Subcutaneous abdominal adipose tissue (tissue), 5 donors: Measurements from ENCODE around the gene TRIO.
A peak's percentile ranks its signal among the peaks of the same experiment; 100 is the strongest.

Experiments
- H3K27ac ChIP-seq: one replicate; pipeline ENCODE4 v1.7.0; 2013; ENCODE audit warnings: low read depth, mild to moderate bottlenecking, inconsistent platforms, low read length, moderate library complexity
- H3K27me3 ChIP-seq, 5 donors: one replicate each; pipeline ENCODE4 v1.7.0; 2013; ENCODE audit warnings: low read length in 5 of 5, inconsistent platforms in 1 of 5; ENCODE audit not compliant: control insufficient read depth in 5 of 5, insufficient read depth in 4 of 5
- H3K36me3 ChIP-seq, 5 donors: one replicate each; pipeline ENCODE4 v1.7.0; 2013; ENCODE audit warnings: low read length in 5 of 5; ENCODE audit not compliant: control insufficient read depth in 5 of 5, insufficient read depth in 5 of 5
- H3K4me1 ChIP-seq, 5 donors: one replicate each; pipeline ENCODE4 v1.7.0; 2013; ENCODE audit warnings: low read length in 5 of 5, mild to moderate bottlenecking in 3 of 5, moderate library complexity in 1 of 5; ENCODE audit not compliant: control insufficient read depth in 5 of 5, insufficient read depth in 5 of 5
- H3K4me3 ChIP-seq, 5 donors: one replicate each; pipeline ENCODE4 v1.7.0; 2013; ENCODE audit warnings: low read length in 5 of 5, low read depth in 1 of 5
- H3K9ac ChIP-seq, 5 donors: one replicate each; pipeline ENCODE4 v1.7.0; 2013; ENCODE audit warnings: low read length in 5 of 5, mild to moderate bottlenecking in 4 of 5, moderate library complexity in 3 of 5
- H3K9me3 ChIP-seq, 5 donors: one replicate each; pipeline ENCODE4 v1.7.0; 2013; ENCODE audit warnings: low read length in 5 of 5; ENCODE audit not compliant: control insufficient read depth in 5 of 5
- donor health status: healthy.
- donor health status: healthy.
- donor health status: healthy.
- donor health status: healthy.
- donor health status: healthy.

The TRIO gene

DNA sequence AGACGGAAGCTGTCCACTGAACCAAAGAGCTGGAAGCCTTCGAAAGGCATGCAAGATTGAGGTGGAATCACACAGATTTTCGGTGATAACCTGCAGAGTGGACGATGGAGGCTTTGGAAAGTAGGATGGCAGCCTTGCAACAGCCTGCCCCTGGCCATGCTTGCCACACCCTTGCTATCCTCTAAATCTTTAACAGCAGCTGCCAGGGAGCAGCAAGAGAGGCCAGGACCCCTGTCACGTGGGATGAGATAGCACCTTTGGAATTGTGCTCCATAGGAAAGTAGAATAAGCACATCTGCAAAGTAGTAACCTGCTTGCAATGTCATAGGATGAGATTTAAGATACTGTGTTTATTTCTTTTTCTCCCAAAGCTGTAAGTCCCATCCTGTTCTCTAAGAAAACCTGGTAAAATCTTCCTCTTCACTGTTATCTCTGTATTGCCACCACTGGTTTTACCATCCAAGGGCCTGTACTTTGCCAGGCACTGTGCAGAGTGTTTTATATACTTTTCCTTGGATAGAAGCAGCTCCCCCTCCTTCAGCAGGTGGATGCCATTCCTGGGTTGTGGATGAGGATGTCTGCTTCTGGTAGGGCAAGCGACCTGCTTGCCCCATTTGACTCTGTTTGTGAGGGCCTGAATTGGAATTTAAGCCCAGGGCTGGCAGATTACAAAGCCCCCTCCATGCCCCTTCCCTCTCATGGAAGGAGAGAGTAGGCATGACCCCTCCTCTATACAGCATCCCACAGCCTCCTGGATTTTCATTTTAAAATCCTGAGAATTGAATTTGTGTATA lies 10.1 kb downstream of the TRIO start:
- H3K9me3 ChIP-seq = no peaks in the 10 kb centered on the region
- H3K36me3 ChIP-seq = no peaks in the 10 kb centered on the region
- peak overlapping the region in 1 of 5 donors; percentile 42 for H3K4me3 ChIP-seq
- H3K9ac ChIP-seq = peak overlapping the region; percentile 21 to 69 (median 60)
- peak overlapping the region; percentile 87 for H3K27ac ChIP-seq
- peaks cover 29 to 65% (median 55%) of the 10 kb centered on the region in 5 donors for H3K4me1 ChIP-seq
- peaks cover 0 to 2% (median 0%) of the 10 kb centered on the region in 5 donors for H3K27me3 ChIP-seq

DNA sequence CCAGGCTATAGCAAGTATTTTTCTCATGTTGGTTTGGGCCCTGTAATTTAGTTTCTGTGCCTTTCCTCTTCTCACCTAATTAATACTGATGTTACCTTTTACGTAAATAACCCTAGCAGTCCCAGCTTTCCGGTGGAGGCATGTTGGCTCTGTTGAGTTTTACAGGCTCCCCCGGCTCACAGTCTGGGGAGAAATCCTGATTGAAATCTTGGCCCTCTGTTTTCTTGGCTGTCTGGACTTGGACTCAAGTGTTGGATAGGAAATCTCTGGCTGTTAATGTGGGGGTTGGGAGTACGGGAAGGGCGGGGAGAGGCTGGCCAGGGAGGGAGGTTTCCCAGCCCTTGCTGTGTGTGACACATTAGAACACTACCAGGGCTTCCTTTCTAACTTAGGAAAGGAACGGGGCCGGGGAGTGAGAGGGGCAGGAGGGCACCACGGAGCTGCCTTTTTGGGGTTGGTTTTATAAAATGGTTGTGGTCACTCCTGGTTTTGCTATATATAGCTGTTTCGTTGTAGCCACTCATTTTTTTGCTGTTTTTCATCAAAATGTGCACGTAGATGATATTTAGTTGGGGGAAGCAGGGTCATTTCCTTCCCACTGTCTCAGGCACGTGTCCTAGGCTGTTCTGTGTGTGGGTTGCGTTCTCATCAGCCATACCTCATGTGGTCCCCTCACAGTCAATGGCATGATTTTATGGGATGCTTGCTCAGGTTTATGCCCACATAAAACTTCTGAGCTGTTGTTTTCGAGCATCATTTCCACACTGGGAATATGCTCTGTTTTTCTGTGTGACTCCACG lies 11.0 kb downstream of the TRIO start:
- peak overlapping the region; percentile 87 for H3K27ac ChIP-seq
- peak overlapping the region; percentile 30 to 69 (median 60) for H3K9ac ChIP-seq
- peaks cover 27 to 57% (median 47%) of the 10 kb centered on the region in 5 donors for H3K4me1 ChIP-seq
- peaks cover 0 to 2% (median 0%) of the 10 kb centered on the region in 5 donors for H3K27me3 ChIP-seq
- peak overlapping the region in 4 of 5 donors; percentile 43 to 49 (median 45) for H3K4me3 ChIP-seq
- H3K36me3 ChIP-seq = no peaks in the 10 kb centered on the region
- H3K9me3 ChIP-seq = no peaks in the 10 kb centered on the region

DNA sequence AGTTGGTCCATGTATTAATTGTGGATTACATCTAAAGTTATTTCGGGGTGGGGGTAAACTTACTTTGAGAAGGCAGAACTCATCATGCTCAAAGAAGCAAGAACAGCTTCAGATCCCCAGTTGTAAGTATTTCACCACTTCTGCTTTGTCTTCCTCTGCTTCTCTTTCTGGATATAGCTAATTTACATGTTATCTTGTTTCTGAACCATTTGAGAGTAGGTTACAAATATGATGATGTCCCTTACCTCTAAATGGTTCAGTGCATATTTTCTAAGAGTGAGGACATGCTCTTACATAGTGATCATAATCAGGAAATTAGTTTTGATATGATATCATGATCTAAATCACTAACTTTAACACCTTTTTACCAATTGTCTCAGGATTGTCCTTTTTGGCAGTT lies 11.9 kb downstream of the TRIO start:
- Histone ChIP-seq H3K4me1 (peaks cover 27 to 48% (median 45%) of the 10 kb centered on the region in 5 donors), H3K36me3 (no peaks in the 10 kb centered on the region), H3K9me3 (no peaks in the 10 kb centered on the region), H3K4me3 (no peak overlapping the region), H3K27ac (peak overlapping the region; percentile 87), H3K9ac (no peak overlapping the region), H3K27me3 (peaks cover 0 to 2% (median 0%) of the 10 kb centered on the region in 5 donors)

DNA sequence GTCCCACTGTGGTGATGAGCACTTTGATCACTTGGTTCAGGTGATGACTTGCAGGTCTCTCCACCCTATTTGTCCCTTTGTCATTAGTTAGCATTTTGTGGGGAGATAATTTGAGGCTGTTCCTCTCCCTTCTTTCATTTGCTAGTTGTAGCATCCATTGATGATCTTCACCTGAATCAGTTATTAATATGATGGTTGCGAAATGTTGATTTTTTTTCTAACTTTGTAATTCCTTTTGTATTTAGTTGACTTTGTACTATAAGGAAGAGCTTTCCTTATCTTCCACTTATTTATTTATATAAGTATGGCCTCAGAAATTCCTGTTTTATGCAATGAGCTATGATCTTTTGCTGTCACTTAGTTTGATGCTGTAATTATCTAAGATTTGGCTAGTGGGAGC lies 12.6 kb downstream of the TRIO start:
- Histone ChIP-seq H3K9ac (no peak overlapping the region), H3K4me1 (peaks cover 27 to 48% (median 45%) of the 10 kb centered on the region in 5 donors), H3K4me3 (no peak overlapping the region)

GRCh38 chr5:14156290-14156649 lies 13.1 kb downstream of the TRIO start:
- Histone ChIP-seq H3K36me3 (no peaks in the 10 kb centered on the region), H3K27me3 (peaks cover 0 to 2% (median 0%) of the 10 kb centered on the region in 5 donors), H3K9ac (peak overlapping the region in 2 of 5 donors; percentile 10 to 37), H3K9me3 (no peaks in the 10 kb centered on the region), H3K27ac (no peak overlapping the region), H3K4me3 (peak overlapping the region in 2 of 5 donors; percentile 25 to 50), H3K4me1 (peaks cover 27 to 48% (median 45%) of the 10 kb centered on the region in 5 donors)

More for the DNA sequence above, 12.6 kb downstream of the TRIO start:
- Histone ChIP-seq H3K9me3 (no peaks in the 10 kb centered on the region), H3K27me3 (peaks cover 0 to 2% (median 0%) of the 10 kb centered on the region in 5 donors), H3K36me3 (no peaks in the 10 kb centered on the region), H3K27ac (no peak overlapping the region)

DNA sequence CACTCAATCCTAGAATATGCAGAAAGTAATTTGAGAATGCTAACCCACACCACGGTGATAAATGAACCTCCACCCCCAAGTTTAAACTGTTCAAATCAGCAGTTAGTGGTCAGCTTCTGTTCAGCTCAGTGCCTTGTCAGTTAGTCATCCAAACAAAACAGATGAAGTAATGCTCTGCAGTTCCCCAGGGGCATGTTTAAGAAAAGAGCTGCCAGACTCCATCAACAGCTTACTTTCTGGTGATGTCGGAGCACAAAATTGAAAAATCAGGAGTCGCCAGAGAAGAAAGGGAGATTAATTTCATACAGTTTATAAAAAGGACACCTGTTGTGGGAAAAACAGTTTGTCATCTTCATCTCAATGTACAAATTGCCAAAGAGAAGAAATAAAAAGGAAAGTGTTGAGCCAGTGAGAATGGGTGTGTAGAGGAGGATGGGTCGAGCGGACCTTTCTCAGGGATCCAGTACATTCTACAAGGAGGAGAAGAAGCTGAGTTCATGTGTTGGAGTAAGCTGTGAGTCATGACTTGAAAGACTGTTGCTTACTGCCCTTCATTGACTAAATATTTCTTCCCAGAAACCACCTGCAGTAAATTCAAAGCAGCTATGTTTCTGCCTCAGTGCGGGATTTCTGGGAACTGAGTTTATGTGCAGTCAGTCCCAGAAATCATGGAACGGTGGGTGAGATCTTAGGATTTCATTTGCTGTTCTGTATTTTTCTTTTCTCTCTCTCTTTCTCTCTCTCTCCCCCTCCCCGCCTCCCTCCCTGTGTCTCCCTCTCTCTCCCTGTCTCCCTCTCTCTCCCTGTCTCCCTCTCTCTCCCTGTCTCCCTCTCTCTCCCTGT lies 13.7 kb downstream of the TRIO start:
- Histone ChIP-seq H3K4me1 (peaks cover 27 to 51% (median 48%) of the 10 kb centered on the region in 5 donors), H3K4me3 (peak overlapping the region in 3 of 5 donors; percentile 41 to 51 (median 50))

DNA sequence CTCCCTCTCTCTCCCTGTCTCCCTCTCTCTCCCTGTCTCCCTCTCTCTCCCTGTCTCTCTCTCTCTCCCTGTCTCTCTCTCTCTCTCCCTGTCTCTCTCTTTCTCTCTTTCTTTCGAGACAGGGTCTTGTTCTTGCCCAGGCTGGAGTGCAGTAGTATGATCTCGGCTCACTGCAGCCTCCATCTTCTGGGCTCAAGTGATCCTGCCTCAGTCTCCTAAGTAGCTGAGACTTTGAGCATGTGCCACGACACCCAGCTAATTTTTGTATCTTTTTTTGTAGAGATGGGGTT lies 14.3 kb downstream of the TRIO start:
- no peaks in the 10 kb centered on the region for H3K9me3 ChIP-seq
- peak overlapping the region; percentile 51 for H3K27ac ChIP-seq
- peaks cover 0 to 2% (median 0%) of the 10 kb centered on the region in 5 donors for H3K27me3 ChIP-seq
- H3K9ac ChIP-seq = peak overlapping the region in 1 of 5 donors; percentile 10
- no peak overlapping the region for H3K4me3 ChIP-seq
- peaks cover 27 to 56% (median 54%) of the 10 kb centered on the region in 5 donors for H3K4me1 ChIP-seq
- no peaks in the 10 kb centered on the region for H3K36me3 ChIP-seq

More for the DNA sequence above, 13.7 kb downstream of the TRIO start:
- Histone ChIP-seq H3K9me3 (no peaks in the 10 kb centered on the region), H3K27me3 (peaks cover 0 to 2% (median 0%) of the 10 kb centered on the region in 5 donors), H3K27ac (peak overlapping the region; percentile 51), H3K9ac (peak overlapping the region in 4 of 5 donors; percentile 10 to 51 (median 30)), H3K36me3 (no peaks in the 10 kb centered on the region)

GRCh38 chr5:14158890-14159666 lies 15.9 kb downstream of the TRIO start:
- Histone ChIP-seq H3K4me3 (no peak overlapping the region), H3K27ac (no peak overlapping the region), H3K4me1 (peaks cover 16 to 41% (median 40%) of the 10 kb centered on the region in 5 donors), H3K9me3 (peaks cover 0 to 2% (median 0%) of the 10 kb centered on the region in 5 donors), H3K27me3 (peaks cover 0 to 1% (median 0%) of the 10 kb centered on the region in 5 donors), H3K36me3 (no peaks in the 10 kb centered on the region), H3K9ac (no peak overlapping the region)
